HCEC 1CT (cell line): ENCODE results near the gene KLHL25.

Experiments used
- DNase-seq: peaks from one replicate; pipeline ENCODE4 v3.0.0-alpha.2; 2017

Gene KLHL25

DNA sequence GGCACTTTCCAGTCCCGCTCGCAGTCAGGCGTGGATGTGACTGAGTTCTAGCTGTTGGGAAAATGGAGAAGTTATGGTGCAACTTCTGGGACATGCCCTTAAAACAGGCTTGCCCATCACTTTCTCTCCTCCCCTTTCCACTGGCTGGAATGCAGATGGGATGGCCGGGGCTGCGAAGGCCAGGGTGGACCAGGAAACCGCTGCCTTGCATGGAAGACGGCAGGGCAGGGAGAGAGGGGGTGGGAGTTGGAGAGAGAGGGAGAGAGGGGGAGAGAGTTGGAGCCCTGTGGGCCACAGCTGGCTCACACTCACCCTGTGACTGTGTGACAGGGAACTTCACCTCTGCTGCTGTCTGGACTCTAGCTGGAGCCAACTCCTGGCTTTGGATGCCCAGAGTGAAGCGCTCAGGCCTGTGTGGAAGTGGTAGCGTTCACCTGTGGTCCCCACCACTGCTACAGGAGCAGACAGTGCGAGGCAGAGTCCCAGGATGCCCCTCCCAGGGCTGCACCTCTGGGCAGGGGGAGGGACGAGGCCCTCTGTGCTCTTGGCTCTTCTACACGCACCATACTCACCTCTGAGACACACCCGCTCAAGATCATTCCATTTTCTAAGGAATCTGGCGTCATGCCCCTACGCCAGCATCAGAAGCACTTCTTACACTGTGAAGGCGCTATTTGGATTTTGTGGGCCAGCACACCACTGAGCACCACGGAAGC is 36.6 kb downstream of the KLHL25 start:
- no peak for DNase-seq

DNA sequence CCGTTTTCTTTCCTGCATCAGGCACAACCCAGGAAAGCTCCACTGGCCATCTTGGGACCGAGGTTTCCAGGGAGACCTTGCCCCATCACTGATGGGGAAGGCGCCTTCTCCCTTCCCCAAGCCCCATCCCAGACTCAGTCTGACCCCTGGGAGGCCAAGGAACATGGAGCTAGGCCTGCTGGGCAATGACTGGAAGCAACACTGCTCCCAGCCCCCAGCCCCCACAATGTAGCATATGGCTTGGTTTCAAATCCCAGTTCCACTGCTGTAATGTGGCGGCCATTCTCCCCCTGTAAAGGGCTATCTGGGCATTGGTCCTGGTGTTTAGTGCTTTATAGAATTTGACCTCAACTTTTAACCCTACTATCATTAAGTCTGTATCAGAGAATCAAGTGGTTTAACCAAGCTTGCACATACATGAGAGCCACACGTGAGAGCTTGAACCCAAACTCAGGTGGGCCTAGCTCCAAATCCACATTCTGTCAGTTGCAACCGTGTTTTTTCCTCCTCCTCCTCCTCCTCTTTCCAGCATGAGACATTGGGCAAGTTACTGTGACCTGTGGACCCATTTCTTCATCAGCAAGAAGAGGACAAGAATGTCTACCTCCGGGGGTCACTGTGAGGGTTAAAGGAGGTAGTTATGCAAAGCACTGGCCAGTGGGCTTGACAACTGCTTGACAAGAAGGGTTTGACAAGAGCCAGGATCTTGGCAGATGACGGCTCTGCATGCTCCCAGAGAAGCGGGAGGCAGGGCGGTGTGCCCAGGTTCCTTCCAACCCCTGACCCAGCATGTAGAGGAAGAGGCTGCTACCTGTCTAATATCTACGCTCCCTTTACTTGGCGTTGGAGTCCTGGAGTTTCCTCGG is 37.4 kb downstream of the KLHL25 start:
- no peak for DNase-seq

DNA sequence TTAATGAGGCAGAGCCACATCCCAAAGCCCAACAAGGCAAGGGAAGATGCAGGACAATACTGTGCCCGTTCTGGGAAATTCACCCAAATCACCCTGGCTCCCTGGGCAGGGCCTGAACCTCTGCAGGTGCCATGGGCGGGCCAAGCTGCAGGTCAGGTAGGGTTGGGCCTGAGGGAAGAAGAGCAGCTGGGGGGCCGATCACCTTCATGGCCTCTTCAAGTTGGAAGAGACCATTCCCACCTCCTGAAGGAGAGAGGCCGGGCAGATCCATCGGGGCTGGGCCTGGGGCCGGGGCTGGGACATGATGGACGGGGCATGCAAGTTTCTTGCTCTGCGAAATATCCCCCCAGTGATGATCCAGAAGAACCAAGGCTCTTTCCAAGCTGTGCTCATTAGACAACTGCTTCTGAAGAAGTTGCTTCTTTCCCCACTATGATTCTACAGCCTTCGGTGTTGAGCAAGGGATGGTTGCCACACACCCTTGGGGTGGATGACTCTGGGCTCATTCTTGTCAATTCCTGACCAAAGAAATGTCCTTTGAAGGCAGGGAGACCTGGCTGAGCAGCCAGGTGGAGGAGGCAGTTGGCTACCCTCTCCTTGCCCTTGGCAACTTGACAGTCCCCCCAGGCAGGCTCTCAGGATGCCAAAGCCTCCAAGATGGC is 38.2 kb downstream of the KLHL25 start:
- no peak for DNase-seq

DNA sequence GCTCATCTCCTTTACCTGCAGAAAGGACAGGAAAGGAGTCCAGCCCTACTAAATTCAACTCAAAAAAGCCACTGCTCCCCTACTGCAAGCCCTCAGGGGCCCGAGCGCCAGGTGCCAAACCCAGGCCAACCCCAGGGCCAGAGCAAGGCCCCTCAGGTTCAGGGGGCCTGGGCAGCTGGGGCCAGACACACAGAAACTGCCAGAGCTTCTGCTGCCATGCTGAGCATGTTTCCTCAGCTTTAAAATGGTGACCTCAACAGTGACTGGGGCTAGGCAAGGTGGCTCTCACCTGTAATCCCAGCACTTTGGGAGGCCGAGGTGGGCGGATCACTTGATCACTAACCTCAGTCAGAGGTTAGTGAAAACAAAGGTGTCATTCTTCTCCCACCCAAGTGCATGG is 38.8 kb downstream of the KLHL25 start:
- DNase-seq: no peak

DNA sequence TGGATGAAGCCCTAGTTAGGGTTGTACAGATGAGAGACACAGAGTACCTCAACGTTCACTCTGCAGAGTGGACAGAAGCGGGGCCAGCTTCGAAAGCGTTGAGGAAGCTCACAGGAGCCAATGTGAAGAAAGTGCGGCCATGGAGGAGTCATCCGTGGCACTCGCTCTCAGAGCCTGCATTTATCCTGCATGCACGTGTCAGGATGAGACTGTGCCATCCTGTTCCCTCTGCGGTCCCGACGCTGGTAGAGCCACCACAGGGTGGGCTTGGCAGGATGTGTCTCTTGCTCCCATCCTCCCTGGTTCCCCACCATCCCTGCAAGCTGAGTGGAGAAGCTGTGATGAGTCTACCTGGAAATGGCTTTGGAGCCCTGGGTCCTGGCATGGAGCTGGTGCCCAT is 39.3 kb downstream of the KLHL25 start:
- no peak for DNase-seq

DNA sequence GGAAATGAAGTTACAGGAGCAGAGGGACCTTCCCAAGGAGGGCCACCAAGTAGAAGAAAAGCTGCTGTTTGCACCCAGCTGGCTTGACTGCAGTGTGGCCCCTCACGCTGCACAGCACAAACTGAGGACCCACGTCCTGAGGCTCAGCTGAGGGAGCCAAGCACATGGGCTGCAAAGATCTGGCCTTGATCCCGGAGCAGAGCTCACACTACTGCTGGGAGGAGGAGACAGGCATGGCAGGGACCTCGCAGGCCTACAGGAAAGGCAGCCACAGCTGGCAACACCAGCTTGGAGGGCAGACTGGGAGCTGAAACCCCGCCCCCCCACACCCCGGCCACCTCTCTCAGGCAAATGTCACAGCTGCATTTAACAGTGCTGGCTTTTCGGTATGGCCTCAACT is 39.7 kb downstream of the KLHL25 start:
- DNase-seq: no peak

DNA sequence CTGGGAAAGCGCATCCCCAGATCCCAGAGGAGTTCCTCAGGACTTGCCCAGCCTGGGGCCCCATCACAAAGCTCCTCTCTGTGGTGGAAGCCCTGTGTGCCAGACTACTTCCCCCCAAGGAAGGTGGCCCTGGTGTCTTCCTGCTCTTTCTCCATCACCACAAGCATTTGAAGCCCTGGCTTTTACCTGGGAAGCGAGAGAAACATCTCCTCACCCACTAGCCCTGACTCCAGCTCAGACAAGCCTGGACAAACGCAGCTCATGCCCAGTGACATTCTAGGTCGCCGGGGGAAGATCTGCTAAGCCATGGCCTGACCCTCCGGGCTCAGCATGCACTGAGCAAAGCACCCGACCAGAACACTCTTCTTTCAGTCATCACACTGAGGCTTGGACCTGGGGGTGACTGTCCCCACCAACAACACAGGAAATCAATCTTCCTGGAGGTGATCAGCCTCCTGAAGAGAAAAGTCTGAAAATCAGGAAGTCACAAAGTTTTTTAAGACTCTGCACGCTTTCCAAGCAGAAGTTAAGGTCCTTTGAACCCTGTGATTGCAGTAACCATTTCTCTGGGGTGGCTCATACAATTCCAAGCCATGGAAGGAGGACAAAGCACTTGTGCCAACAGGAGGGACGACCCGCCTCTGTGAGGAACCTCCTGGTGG is 40.8 kb downstream of the KLHL25 start:
- no peak for DNase-seq

DNA sequence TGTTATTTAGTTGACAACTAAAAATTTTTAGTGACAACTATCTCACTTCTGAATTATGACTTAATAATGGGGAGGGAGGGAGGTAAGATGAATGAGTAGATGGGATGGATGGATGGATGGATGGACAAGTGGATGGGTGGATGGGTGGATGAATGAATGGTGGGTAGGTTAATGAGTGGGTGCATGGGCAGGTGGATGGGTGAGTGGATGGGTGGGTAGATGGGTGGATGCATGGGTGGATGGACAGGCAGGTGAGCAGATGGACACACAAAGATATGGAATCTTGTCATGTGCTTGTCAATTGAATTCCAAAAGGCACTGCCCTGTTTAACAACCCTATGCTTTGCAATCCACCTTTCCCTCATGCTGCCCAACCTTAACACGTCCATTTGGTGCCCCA is 41.5 kb downstream of the KLHL25 start:
- DNase-seq: no peak

DNA sequence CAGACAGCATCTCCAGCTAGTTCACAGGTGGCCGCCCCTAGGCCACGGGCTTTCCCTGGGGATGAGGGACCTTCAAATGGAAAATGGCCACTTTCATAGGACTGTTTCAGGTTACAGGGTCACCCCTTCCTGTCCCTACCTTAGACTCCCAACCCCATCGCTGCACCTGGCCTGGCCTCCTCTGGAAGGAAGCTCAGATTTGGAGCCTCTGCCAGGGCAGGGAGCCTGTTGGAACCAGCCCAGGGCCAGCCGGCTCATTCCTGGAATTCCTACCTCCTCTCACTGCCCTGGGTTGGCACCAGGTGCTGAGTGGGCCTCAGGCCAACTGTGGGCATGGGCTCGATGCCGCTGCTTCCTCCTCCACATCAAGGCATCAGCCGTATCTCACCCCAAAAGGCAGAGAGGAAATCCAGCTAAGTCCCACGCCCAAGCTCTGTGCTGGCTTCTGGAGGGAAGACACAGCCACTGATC is 42.2 kb downstream of the KLHL25 start:
- no peak for DNase-seq

DNA sequence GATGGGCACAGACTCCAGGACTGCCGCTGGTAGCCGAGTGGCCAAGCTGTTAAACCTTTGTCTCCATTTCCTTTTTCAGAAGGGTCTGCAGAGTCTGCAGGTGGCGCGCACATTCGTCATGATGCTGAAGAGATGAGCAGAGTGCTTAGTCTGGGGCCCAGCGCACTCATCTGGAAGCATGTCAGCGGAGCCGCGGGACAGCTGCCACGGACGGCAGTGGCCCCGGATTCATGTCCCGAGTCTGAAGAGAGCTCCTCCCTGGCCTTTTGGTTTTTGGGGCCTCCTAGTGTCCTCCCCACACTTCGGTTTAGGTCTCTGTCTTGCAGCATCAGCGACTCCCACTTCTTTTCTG is 42.6 kb downstream of the KLHL25 start:
- no peak for DNase-seq

DNA sequence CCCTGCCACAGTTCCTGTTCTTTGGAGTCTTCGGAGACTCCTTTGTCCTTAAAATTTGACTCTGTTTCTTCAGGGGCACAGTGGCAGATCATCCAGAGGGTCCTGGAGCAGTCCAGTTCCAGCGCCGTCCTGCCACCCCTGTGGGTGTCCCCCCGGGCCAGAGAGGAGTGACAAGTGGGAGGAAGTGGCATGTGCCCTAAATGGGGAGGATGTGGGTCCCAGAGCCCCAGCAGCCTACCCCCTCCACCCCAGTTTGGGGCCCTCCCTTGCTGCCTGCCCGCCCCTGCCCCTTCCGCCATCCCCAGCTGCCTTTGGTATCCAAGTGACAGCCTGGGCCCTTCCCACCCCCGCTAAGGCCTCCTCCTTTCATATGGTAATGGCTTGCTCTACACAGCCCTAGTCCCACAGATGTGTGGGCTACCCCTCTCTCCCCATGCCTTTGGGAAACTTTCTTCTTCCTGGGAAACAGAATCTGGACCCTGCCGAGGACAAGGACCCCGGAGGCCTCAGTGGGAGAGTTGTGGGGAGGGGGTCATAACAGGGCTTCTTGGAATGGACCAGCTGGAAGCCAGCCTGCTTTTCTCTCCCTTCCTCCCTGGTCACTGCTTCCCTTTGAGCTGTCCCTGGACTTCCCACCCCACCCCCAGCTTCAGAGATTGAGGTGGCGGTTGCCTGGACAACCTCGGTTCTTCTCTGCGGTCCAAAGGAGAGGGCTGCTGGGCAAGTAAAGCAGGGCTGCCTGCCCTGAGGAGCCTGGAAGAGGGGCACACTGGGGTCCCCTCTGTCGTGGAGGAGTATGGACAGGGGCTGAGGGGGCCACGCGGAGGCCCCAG is 43.2 kb downstream of the KLHL25 start:
- DNase-seq: no peak

DNA sequence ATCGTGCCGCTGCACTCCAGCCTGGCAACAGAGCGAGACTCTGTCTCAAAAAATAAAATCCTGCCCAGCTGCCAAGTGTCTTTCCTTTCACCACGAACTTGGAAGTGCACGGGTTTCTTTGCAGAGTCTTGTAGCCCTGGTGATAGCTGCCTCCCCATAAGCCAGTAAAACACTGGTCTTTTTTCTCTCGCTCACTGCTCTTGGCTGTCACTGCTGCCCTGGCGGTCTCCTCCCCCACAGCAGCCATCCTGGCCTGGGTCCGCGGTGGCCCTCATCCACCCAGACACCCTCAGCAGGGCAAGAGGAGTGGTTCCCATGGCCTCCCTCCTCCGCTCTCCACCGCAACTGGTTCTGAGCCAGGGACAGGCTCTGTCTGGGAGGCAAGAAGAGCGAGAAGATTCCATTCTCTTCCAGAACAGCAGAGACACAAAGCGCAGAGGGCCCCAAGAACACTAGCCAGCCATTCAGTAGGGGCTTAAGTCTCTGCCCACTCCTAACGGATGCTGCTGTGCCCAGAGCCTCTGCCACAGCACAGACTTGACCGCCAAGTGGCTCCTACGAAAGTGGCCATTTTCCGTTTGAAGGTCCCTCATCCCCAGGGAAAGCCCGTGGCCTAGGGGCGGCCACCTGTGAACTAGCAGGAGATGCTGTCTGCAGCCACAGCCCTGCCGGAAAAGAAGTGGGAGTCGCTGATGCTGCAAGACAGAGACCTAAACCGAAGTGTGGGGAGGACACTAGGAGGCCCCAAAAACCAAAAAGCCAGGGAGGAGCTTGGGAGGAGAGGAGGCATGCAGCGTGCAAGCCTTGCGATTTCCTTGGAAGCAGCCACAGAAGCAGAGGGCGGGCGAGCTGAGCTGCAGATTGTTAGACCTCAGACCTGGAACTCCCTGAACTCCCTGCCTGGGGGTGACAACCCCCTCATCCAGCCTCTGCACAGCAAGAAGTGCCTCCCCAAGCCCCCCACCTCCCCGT is 44.1 kb downstream of the KLHL25 start:
- no peak for DNase-seq

DNA sequence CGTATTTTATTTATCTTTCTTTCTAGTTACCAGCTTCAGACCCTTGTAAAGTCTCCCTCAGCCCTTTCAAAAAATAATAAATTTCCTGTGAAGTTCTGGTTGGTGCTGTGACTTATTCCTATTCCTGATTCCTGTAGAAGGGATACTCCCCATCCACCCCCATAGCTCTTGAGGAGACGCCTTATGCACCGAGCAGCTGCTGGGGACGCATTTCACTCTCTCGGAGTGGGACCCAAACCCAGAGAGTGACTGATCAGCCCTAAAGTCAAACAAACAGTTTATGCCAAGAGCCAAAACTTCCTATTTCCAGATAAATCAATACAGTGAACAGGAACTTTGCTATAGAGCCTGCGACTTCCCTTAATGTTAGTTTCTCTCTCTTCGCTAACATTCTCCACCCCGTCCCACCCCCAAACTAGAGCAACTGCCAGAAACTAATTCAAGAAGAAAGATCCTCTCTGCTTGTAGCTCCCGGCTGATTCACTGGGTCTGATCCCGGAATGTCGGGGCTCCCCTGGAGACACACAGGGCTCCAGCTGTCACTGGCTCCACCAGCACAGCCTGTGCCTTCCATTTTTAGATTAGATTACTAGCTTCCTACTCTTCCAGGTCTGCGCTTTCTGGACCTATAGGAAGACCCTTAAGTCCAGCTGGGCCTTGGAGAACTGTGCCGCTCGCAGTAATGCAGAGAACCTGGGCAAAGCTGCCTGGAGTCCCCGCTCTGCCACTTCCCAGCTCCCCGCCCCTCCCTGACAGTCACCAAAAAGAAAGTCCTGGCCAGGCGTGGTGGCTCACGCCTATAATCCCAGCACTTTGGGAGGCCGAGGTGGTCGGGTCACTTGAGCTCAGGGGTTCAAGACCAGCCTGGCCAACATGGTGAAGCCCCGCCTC is 45.2 kb downstream of the KLHL25 start:
- no peak for DNase-seq

DNA sequence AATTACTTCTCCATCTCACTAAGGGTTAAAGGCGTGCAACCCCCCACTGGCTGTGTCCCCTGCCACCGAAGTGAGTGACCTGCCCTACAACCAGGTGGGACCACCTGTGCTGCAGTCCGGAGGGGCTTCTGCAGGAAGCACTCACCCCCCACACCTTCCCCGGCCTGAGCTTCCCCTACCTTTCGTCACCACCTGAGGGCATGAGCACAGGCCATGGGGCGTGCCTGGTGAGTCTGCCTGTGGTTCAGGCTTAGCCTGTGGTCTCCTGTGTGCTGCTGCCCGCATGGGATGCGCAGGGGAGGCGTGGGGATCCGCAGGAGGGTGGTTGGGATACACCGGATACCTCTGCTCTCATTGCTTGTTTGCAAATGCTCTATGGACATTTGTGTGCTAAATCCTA is 46.0 kb downstream of the KLHL25 start:
- DNase-seq: no peak

DNA sequence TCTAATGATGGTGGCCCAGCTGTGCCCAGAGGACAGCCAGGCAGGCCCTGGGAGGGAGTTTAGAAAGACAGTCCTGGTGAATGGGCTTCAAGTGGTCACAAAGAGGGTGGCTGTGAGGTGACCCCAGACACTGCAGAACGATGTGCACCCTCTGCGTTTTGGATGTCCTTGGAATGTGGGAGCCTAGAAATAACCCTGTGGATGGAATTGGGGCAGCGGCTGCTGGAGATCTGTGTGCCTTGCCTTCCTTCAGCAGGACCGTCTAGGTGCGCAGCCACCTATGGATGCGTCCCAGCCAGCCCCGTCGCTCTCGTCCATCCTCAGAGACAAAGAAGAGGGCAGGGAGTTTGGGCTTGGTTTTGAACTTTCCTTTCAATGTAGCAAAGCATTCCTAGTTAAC is 46.5 kb downstream of the KLHL25 start:
- no peak for DNase-seq

DNA sequence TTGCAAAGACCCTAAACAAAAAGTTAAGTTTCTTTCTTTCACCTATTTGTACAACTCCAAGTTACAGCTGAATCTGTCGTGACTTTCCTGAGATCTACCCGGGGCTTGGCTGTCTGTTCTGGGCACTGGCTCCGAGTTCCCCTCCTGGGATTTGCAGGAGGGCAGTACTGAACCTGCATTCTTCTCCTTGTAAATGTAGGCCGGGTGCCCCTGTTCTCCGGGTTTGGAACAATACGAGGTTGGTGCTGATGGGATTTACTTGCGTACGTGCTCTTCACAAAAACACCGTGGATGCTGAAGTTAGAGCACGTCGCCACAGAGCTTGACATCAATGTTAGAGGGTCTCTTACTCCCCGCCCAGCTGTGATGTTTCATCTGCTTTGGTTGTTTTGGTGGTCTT is 48.1 kb downstream of the KLHL25 start:
- DNase-seq: no peak

DNA sequence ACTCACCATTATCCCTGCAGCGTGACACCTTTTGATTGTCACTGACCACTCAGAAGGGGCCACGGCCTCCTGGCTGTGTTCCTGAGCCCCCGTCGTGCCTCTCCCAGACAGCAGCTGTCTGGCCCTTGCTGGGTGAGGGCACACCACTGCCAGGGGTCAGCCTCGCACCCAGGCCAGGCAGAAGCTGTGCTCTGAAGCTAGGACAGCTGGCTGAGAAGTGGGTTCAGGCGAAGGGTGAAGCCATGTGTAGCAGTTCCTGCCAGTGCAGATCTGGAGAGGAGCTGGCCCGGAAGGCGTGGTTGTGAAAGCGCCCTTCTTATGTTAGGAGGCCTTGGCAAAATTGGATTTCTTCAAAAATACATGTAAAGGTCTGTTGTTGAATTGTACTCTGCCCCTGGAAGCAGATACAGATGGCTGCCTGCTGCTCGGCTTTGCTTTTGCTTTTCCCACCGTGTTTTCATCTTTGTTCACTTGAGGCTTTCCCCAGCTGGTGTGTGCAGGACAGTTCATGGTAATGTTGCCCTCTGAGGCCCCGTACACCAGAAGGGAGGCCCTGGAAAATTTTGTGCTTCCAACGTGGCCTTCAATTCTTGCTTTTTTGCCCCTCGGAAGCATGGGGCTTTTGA is 49.1 kb downstream of the KLHL25 start:
- DNase-seq: no peak

DNA sequence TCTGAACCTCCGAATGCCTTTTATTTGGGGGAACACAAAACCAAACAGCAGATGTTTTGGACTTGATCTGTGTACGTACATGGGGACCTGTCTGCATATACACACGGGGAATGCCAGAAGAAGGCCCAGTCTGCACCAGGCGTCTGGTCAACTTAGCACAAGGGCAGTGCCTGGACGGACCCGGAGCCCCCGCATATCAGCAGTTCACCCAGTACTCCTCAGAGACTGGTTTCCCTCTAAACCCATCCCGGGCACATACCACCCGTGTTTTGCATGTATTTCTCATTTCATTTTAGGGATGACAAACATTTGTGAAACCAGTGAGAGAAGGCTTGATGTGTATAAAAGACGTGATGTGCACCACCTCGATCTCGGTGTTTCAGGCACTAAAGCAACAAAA is 49.7 kb downstream of the KLHL25 start:
- DNase-seq: no peak

DNA sequence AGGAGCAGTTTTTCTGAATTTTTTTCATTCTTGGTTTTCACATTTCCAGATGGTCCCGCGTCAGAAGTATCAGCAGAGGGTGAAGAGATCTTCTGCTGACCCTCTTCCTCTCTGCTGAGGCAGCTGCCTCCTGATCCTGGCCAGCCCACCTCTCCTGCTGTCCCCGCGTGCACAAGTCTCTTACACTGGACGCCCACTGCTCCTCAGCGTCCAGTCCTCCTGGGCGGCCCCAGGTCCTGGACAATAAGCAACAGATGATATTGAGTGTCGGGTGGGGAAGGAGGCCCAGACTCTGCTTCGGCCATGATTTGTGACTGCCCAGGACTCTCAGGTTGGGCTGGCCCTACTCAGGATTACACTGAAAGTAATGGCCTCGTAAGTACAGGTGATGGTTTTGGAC is 50.1 kb downstream of the KLHL25 start:
- no peak for DNase-seq
